Central memory CD4-positive, alpha-beta T cell (primary cell): Measurements from ENCODE around the gene HEG1.

Experiments used
- DNase-seq: peaks from one replicate; pipeline ENCODE4 v3.0.0; 2022

Gene HEG1

DNA sequence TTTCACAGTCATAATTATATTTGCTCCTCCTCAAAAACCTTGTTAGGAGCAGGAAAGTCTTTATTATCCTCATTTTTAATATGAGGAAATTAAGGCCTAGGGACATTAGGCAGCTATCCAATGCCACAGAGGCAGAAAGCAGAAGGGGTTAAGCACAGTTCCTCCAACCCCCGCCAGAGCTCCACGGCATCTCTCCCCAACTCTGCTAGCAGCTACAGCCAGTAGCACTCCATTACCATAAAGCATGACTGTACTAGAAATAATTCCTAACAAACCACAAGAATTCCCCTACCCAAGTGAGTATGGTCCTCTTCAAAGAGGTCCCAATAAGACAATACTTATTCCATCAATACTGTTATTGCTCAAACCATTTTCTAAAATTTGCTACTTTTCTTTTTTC lies 9.8 kb downstream of the HEG1 start:
- no peak for DNase-seq

DNA sequence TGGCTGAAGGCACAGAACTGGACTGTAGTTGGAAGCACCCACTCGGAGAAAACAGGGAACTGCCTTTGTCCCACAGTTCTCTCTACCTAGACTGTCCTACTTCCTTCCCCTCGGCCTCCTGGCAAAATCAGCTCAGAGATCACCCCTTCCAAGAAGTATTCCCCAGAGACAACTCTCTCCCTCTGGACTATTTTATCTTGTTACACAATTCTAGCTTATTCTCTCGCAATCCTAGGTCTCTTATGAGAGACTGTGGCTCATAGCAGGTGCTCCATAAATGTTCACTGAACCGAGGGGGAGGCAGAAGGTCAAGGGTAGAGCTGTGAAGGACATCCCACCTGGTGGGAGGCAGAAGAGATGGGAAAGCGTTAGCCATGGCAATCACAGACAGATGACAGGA lies 10.6 kb downstream of the HEG1 start:
- no peak for DNase-seq

- DNase-seq, result no peak
Observed at GRCh38 chr3:125043599-125044151, 12.1 kb downstream of the HEG1 start.

DNA sequence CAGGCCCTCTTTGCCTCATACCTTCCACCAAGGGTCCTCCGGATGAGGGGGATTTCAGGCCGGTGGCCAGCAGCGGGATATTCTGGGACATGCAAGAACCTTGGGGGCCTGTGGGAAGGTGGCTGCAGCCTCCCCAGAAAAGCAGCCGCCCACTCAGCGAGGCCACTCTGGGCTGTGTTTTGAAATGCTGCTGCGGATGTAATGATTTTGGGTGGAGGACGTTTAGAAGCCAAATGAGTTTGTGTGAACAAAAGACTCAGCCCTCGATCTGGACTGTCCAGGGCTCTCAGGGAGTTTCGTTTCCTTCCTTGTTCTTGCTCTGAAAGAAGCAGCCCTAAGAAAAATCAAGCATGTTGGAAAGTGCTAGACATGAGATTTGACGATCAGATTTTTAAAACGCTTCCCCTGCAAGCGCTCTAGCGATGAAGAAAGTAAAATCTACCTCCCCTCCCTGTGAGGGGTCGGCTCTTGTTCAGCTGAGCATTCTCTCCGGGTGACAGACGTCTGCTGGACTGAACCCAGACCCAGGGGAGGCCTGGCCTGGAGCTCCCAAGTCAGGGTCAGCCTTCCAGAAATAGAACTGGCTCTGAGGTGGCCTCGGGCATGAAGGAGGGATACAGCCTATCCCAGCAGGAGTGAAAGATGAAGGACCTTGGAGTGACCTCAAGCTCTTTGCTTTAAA lies 12.9 kb downstream of the HEG1 start:
- no peak for DNase-seq

- no peak for DNase-seq
Observed at GRCh38 chr3:125039131-125040100, 16.4 kb downstream of the HEG1 start.

DNA sequence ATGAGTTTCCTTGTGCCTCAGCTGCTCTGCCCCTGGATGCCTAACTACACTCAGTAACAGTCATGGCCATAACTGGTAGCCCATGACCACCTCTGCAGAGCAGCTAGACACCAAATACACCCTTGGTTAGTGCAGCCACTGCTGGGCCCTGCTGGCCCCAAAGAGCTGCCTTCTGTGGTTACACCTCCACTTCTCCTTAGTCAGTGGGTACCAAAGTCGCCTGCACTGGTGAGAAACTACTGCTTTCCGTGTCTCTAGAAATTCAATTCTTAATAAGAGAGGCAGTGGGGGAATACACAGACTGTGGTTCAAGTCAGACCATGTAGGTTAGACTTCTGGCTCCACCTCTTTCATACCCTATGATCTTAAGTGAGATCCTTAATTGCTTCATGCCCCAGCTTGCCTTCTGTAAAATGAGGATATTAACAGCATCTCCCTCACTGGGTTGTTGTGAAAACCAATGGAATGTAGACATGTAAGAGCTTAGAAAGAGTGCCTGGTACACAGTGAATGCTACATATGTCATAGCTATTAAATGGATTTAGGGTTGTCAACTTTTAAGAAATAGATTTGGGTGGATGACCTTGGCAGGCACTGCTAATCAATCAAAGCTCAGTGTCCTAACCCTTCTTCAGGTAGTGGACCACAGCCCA lies 18.2 kb downstream of the HEG1 start:
- DNase-seq, result no peak

- no peak for DNase-seq
Observed at GRCh38 chr3:125035217-125035616, 20.6 kb downstream of the HEG1 start.

DNA sequence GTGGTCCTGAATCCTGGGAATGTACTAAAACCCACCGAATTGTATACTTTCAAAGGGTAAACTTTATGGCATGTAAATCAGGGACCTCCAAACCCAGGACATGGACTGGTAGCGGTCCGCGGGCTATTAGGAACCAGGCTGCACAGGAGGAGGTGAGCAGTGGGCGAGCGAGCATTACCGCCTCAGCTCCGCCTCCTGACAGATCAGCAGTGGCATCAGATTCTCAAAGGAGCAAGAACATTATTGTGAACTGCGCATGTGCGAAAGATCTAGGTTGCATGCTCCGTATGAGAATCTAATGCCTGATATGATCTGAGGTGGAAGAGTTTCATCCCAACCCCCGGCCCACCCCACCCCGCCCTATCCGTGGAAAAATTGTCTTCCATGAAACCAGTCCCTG lies 22.2 kb downstream of the HEG1 start:
- DNase-seq, result no peak

DNA sequence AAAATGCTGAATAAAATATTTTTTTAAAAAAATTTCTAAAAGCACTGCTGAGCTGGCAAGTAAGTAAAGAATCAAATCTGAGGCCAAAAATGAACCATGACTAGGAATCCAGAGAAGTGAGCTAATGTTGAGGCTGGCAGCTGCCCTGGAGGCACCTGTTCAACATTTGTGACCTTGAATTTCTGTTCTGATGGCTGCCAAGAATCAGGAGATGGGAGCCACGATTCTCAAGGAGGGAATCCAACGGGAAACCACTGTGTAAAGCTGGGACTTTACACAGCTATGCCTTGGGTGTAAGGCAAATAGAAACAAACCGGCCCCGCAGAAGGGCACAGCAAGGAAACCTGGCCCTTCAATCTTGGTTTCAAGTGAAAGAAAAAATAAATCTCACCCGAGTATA lies 22.7 kb downstream of the HEG1 start:
- no peak for DNase-seq

- no peak for DNase-seq
Observed at GRCh38 chr3:125032683-125033082, 23.1 kb downstream of the HEG1 start.

DNA sequence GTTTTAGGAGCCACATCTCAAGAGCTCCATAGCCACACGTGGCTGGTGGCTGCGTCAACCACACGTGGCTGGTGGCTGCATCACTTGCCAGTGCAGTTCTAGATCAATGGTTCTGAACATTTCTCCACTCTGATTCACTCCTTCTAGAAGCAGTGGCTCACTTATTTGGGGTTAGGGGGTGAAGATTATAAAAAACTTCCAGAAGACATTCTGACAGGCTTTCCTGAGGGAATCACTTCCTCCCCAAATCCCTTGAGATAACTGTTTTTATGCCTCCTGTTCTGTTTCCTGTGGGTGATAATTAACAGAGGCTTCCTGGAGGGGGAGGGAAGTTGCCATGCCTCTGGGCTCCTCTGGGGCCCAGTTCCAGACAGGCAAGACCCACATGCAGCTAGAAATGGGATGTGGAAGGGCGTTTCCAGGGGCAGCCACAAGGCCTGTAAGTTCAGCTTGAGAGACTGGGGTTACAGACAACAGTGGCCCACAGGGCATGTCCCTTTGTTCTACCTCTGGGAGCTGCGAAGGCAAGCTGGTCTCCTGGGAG lies 23.6 kb downstream of the HEG1 start:
- no peak for DNase-seq

GRCh38 chr3:125031544-125031943 lies 24.3 kb downstream of the HEG1 start:
- no peak for DNase-seq

DNA sequence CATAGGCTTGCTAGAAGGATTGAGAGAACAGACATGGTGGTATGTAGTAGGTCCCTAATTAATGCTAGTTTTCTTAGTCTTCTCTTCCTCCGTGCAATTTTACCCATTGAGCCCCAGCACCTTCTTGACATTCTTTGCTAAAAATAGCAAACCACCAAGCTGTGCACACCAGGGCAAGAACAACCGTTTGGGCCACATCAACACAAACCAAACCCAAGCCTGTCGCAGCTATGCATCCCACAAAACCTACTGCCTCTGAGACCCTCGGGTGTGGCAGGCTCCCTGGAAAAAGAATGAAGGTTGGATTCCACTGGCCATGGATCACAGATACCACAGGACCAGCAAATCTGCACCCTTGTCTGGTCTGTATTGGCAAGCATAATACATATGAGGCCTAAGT lies 27.1 kb downstream of the HEG1 start:
- DNase-seq, result no peak

- DNase-seq, result no peak
Observed at GRCh38 chr3:125025642-125026041, 30.2 kb downstream of the HEG1 start.

GRCh38 chr3:125024817-125025216 lies 31.0 kb downstream of the HEG1 start:
- DNase-seq, result no peak

DNA sequence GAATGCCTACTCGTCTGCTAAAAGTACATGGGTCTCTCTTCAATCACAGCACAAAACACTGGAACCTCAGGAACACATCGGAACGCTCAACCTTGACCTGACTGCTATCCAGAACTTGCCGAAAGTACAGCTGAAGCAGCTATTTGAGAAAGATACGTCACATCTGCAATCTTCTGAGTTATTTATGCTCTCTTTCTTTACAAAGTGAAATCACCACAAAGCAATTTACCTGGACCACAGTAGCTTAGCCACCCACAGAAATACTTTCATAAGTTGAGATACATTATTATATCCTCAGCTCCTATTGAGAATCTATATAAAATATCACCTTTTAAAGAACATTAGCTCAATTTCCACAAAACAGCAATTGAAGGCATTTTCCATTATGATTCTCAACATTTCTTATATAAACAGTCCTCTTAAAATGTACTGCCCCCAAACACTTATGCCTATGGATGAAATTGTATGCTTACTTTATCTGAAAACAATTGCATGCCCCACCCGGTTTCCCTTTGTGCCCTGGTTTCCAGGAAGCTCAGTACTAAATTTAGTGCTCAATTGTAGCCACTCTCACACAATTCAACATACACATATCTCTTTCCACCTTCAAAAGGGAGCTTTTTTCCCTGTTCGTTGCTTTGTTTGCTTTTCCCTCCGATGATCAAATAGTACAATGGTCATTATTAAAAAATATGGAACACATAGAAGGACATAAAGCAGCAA lies 31.8 kb downstream of the HEG1 start:
- DNase-seq, result no peak

- DNase-seq, result no peak
Observed at GRCh38 chr3:125022206-125022605, 33.6 kb downstream of the HEG1 start.

DNA sequence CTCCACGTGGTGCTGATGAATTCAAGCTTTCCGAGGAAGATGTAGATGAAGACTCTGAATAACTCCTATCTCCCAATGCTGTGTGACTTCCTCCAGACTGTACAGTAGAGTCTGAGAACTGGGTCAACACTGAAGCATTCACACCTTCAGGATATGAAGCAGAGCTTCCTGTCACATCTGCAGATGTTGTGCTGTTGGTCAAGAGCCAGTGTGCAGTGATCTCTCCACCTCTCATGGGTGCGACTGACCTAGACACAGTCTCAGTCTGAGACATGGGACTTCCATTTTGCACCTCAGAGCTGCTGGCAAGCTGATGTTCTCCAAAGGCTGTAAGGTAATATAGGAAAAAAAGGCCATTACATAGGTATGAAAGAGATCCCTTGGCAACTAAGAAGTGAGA lies 36.5 kb downstream of the HEG1 start:
- DNase-seq, result no peak

DNA sequence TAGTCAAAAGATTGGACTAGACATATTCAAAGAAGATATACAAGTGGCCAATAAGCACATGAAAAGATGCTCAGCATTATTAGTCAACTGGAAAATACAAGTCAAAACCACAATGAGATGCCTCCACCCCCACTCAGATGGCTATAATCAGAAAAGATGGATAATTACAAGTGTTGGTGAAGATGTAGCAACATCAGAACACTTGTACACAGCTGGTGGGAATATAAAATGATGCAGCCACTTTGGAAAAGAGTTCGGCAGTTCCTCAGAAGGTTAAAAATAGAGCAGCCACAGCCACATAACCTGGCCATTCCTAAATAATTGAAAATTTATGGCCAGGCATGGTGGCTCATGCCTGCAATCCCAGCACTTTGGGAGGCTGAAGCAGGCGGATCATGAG lies 38.4 kb downstream of the HEG1 start:
- no peak for DNase-seq

GRCh38 chr3:125014570-125015179 lies 41.1 kb downstream of the HEG1 start:
- no peak for DNase-seq

GRCh38 chr3:125013095-125013494 lies 42.7 kb downstream of the HEG1 start:
- no peak for DNase-seq

DNA sequence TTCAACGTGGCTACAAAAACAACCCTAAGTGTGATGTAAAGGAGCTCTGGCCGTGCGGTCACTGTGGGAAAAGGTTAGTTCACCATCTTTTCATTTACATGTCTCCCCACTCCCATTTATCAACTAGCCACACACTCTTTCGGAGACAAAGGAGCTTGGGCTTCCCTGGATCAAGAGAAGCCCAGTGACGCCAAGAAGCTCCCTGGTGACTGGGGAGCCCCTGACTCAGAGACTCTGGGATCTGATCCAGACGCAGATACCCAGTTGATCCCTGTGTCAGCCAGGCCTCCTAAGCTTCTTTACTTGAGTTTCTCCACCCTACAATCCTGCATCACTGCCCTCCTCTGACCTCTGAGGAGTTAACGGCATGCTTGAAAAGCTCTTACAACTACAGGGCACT lies 43.9 kb downstream of the HEG1 start:
- DNase-seq, result no peak
